GM23248 (cell line): Measurements from ENCODE around the gene ST8SIA6. TPM values are rescaled to one million over a fixed set of nuclear protein-coding genes. Genes with fewer than 3 reads are reported as not detected.

Source experiments
- DNase-seq: peaks from one replicate; pipeline ENCODE4 v3.0.0-alpha.2; 2015
- H2AFZ ChIP-seq: fragments of 200-600 bp; sonication (generic); 2 replicates; pipeline ENCODE4 v1.6.1; 2016; ENCODE audit warnings: antibody characterized with exemption
- H3F3A ChIP-seq: fragments of 200-600 bp; sonication (generic); 2 replicates; pipeline ENCODE4 v1.6.1; 2016; ENCODE audit warnings: mild to moderate bottlenecking, antibody characterized with exemption, mixed run types; ENCODE audit not compliant: insufficient read depth
- H3K27ac ChIP-seq: fragments of 200-600 bp; sonication (generic); 2 replicates; pipeline ENCODE4 v1.5.1; 2016; ENCODE audit warnings: mild to moderate bottlenecking
- H3K27me3 ChIP-seq: fragments of 200-600 bp; sonication (generic); replicated peaks from 2 replicates; pipeline ENCODE4 v1.6.1; 2016; ENCODE audit warnings: mild to moderate bottlenecking; ENCODE audit not compliant: insufficient read depth
- H3K36me3 ChIP-seq: fragments of 200-600 bp; sonication (generic); 2 replicates; pipeline ENCODE4 v1.6.1; 2016; ENCODE audit warnings: low read depth, mild to moderate bottlenecking
- H3K4me1 ChIP-seq: fragments of 200-600 bp; sonication (generic); 2 replicates; pipeline ENCODE4 v1.6.1; 2016; ENCODE audit warnings: mild to moderate bottlenecking; ENCODE audit not compliant: insufficient read depth
- H3K4me2 ChIP-seq: fragments of 200-600 bp; sonication (generic); one replicate; pipeline ENCODE4 v1.6.1; 2016; ENCODE audit warnings: mild to moderate bottlenecking; ENCODE audit not compliant: unreplicated experiment
- H3K4me3 ChIP-seq: fragments of 200-600 bp; sonication (generic); 2 replicates; pipeline ENCODE4 v1.5.1; 2016; ENCODE audit warnings: mild to moderate bottlenecking
- H3K79me2 ChIP-seq: fragments of 200-600 bp; sonication (generic); 2 replicates; pipeline ENCODE4 v1.6.1; 2016; ENCODE audit warnings: mild to moderate bottlenecking; ENCODE audit not compliant: insufficient read depth
- H3K9ac ChIP-seq: fragments of 200-600 bp; sonication (generic); 2 replicates; pipeline ENCODE4 v1.6.1; 2016; ENCODE audit warnings: mild to moderate bottlenecking
- H3K9me2 ChIP-seq: fragments of 200-600 bp; sonication (generic); 2 replicates; pipeline ENCODE4 v1.6.1; 2016; ENCODE audit warnings: mixed run types, mild to moderate bottlenecking, moderate library complexity; ENCODE audit not compliant: insufficient read depth
- H3K9me3 ChIP-seq: fragments of 200-600 bp; sonication (generic); one replicate; pipeline ENCODE4 v1.6.1; 2017; ENCODE audit warnings: low read depth
- H4K20me1 ChIP-seq: fragments of 200-600 bp; sonication (generic); 2 replicates; pipeline ENCODE4 v1.6.0; 2016; ENCODE audit not compliant: insufficient read depth
- EZH2 ChIP-seq: fragments of 200-600 bp; sonication (generic); IDR thresholded peaks from 2 replicates; pipeline ENCODE4 v1.6.1; 2018; ENCODE audit warnings: antibody characterized with exemption, mild to moderate bottlenecking; ENCODE audit not compliant: insufficient read depth, poor library complexity, severe bottlenecking
- EZH2phosphoT487 ChIP-seq: fragments of 200-600 bp; sonication (generic); IDR thresholded peaks from 2 replicates; pipeline ENCODE4 v1.6.1; 2018; ENCODE audit warnings: antibody characterized with exemption, moderate library complexity, mild to moderate bottlenecking, low read depth; ENCODE audit not compliant: insufficient read depth
- WGBS, 2 experiments: methylation state at CpG; one replicate each; pipeline ENCODE4 v1.1.6; 2015 to 2017; ENCODE audit warnings: low lambda C conversion rate in 2 of 2, low coverage in 1 of 2; ENCODE audit errors: missing lambda C conversion rate in 2 of 2; 5-methylcytosine and 5-hydroxymethylcytosine counted together
- in situ Hi-C: fragments of 300-500 bp; cut with MboI; formaldehyde crosslinking; loops from 2 replicates; pipeline ENCODE4 v1.15.0; 2020
- polyA plus RNA-seq: library from polyadenylated mRNA; unstranded; fragments of >200 nt; fragmentation: Nextera tagmentation; extraction: Ambion mirVana; gene quantifications from 2 replicates; pipeline ENCODE4 v1.2.1, GENCODE V29; 2016
- total RNA-seq: library from RNA; depleted of rRNA; stranded (reverse); fragments of >200 nt; shearing (Covaris generic); gene quantifications from 2 replicates; pipeline ENCODE4 v1.2.3, GENCODE V29; 2014

Gene ST8SIA6
- total and polyA plus RNA-seq, 2 experiments from 2014 or later: not detected

GRCh38 chr10:17456032-17456548 lies 1.7 kb upstream of the ST8SIA6 start:
- H3K9me2 ChIP-seq: no peaks in the 10 kb centered on the region
- 79 to 85% methylated on average over 2 of the region's 2 CpGs for WGBS, 2 experiments
- H3K27ac ChIP-seq: no peak overlapping the region
- H3F3A ChIP-seq: 0 out of 2 replicates have a peak, but pooled peaks cover 4% of the 10 kb centered on the region
- no peaks in the 10 kb centered on the region for H3K36me3 ChIP-seq
- TF ChIP-seq EZH2phosphoT487 (no peak), EZH2 (no peak)
- no peak overlapping the region for H3K4me2 ChIP-seq
- no peaks in the 10 kb centered on the region for H3K79me2 ChIP-seq
- H3K9ac ChIP-seq: no peak overlapping the region
- H3K27me3 ChIP-seq: peaks cover 39% of the 10 kb centered on the region
- peaks cover 5% of the 10 kb centered on the region; the same call in 1 of the 2 replicates for H3K4me1 ChIP-seq
- H3K4me3 ChIP-seq: no peak overlapping the region
- no peak for DNase-seq
- in situ Hi-C loops: no loop called here
- no peaks in the 10 kb centered on the region for H3K9me3 ChIP-seq
- no peak overlapping the region for H2AFZ ChIP-seq
- H4K20me1 ChIP-seq: no peaks in the 10 kb centered on the region

GRCh38 chr10:17455015-17455520 lies 673 bp upstream of the ST8SIA6 start:
- H3K9me2 ChIP-seq: no peaks in the 10 kb centered on the region
- no peak overlapping the region for H3K9ac ChIP-seq
- H3K4me1 ChIP-seq: peaks cover 5% of the 10 kb centered on the region; the same call in 1 of the 2 replicates
- no peaks in the 10 kb centered on the region for H3K36me3 ChIP-seq
- H4K20me1 ChIP-seq: no peaks in the 10 kb centered on the region
- no peak overlapping the region for H3K27ac ChIP-seq
- in situ Hi-C loops: no loop called here
- no peaks in the 10 kb centered on the region for H3K79me2 ChIP-seq
- no peaks in the 10 kb centered on the region for H3K9me3 ChIP-seq
- WGBS, 2 experiments: 91 to 97% methylated on average over 2 of the region's 2 CpGs
- 0 out of 2 replicates have a peak, but pooled peaks cover 4% of the 10 kb centered on the region for H3F3A ChIP-seq
- H3K4me3 ChIP-seq: no peak overlapping the region
- TF ChIP-seq EZH2: no peak
- no peak for TF ChIP-seq EZH2phosphoT487
- peaks cover 45% of the 10 kb centered on the region for H3K27me3 ChIP-seq
- H3K4me2 ChIP-seq: no peak overlapping the region
- DNase-seq: no peak
- H2AFZ ChIP-seq: no peak overlapping the region

- H3K36me3 ChIP-seq: no peaks in the 10 kb centered on the region
- in situ Hi-C loops: no loop called here
- DNase-seq: peak; percentile 54
- peak overlapping the region; percentile 75 for H2AFZ ChIP-seq
- no peak overlapping the region for H3K27ac ChIP-seq
- H3F3A ChIP-seq: 0 out of 2 replicates have a peak, but pooled peaks cover 4% of the 10 kb centered on the region
- H3K9ac ChIP-seq: no peak overlapping the region
- no peaks in the 10 kb centered on the region for H4K20me1 ChIP-seq
- peak; percentile 50 for TF ChIP-seq EZH2
- no peak for TF ChIP-seq EZH2phosphoT487
- peaks cover 45% of the 10 kb centered on the region for H3K27me3 ChIP-seq
- no peaks in the 10 kb centered on the region for H3K9me2 ChIP-seq
- 5 to 6% methylated on average over 63 to 66 of the region's 66 CpGs for WGBS, 2 experiments
- H3K4me3 ChIP-seq: peak overlapping the region; percentile 60
- no peaks in the 10 kb centered on the region for H3K9me3 ChIP-seq
- no peaks in the 10 kb centered on the region for H3K79me2 ChIP-seq
- H3K4me1 ChIP-seq: peaks cover 5% of the 10 kb centered on the region; the same call in 1 of the 2 replicates
- peak overlapping the region; percentile 75 for H3K4me2 ChIP-seq
Observed at GRCh38 chr10:17453373-17454091, 863 bp downstream of the ST8SIA6 start.

GRCh38 chr10:17453035-17453372 lies 1.4 kb downstream of the ST8SIA6 start:
- H2AFZ ChIP-seq: no peak overlapping the region
- H4K20me1 ChIP-seq: no peaks in the 10 kb centered on the region
- no peak overlapping the region for H3K27ac ChIP-seq
- WGBS, 2 experiments: 17 to 18% methylated on average over 7 of the region's 7 CpGs
- DNase-seq: peak; percentile 3
- peaks cover 45% of the 10 kb centered on the region for H3K27me3 ChIP-seq
- in situ Hi-C loops: no loop called here
- no peaks in the 10 kb centered on the region for H3K79me2 ChIP-seq
- peak overlapping the region; percentile 75 for H3K4me2 ChIP-seq
- peaks cover 5% of the 10 kb centered on the region; the same call in 1 of the 2 replicates for H3K4me1 ChIP-seq
- no peaks in the 10 kb centered on the region for H3K9me2 ChIP-seq
- TF ChIP-seq EZH2 (no peak), EZH2phosphoT487 (no peak)
- 0 out of 2 replicates have a peak overlapping the region, but pooled peaks have one; percentile 60 for H3K4me3 ChIP-seq
- H3K9ac ChIP-seq: no peak overlapping the region
- H3K36me3 ChIP-seq: no peaks in the 10 kb centered on the region
- 0 out of 2 replicates have a peak, but pooled peaks cover 4% of the 10 kb centered on the region for H3F3A ChIP-seq
- no peaks in the 10 kb centered on the region for H3K9me3 ChIP-seq
